ENCODE data around the gene SPINT3. TPM values are rescaled to one million over a fixed set of nuclear protein-coding genes. Genes with fewer than 3 reads are reported as not detected.

Gene SPINT3, protein sequence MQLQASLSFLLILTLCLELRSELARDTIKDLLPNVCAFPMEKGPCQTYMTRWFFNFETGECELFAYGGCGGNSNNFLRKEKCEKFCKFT
- not detected for polyA plus RNA-seq
- long read RNA-seq, donor 1 = 0 reads
- long read RNA-seq, donor 2 = 0 reads
- long read RNA-seq, donor 3 = 0 reads
- long read RNA-seq, donor 4 = 0 reads
- long read RNA-seq, donor 5 = 0 reads
- long read RNA-seq, donor 6 = 0 reads
- long read RNA-seq, donor 7 = 0 reads
- long read RNA-seq, donor 8 = 0 reads
- long read RNA-seq, donor 9 = 0 reads
- long read RNA-seq, donor 10 = 0 reads
- long read RNA-seq, donor 11 = 0 reads

DNA sequence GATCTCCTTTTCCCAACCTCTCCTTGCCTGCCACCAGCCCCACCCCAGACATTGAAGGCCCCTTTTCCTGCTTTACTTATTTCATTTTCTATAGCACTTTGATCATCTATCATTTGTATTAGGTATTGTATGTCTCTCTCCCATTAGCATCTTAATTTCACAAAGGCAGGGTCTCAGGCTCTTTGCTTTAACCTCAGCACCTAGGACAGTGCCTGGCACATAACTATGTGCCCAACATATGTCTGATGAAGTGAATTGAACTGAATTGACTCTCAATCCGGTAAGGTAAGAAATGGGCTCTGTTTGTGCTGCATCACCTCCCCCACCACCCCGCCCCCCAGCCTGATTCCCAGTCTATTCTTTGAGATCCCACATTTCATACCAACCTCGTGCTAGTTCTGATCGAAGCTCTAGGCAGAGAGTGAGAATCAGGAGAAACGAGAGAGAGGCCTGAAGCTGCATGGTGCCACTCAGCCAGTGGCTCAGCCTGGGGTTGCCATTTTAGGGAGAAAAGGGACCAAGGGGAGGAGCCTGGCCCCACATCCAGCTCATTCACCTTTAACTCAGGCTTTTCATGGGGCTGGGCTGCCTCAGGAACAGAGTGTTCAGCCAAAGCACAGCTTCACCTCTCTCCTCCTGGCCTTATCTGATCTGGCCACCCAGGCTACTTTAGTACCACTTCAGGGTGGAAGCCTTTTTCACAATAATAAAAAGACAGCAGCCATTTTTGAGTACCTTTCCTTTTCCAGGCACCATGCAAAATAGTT lies at the start of gene SPINT3:
Gene SPINT3, minus strand, starts transcription at position 476 of the 767 bp plus-strand sequence. Its CDS starts 14 bp downstream, at position 462.
- no peak within 1 kb of the TSS for H3K27ac ChIP-seq (ENCODE audit: low read length)
- WGBS (ENCODE audit: insufficient coverage, low lambda C conversion rate) = no CpG with 5 or more reads among the region's 5 CpGs
- peaks cover 11% of the 10 kb centered on the region for H3K27me3 ChIP-seq (ENCODE audit: control insufficient read depth, insufficient read depth, low read length)
- H3K4me3 ChIP-seq (ENCODE audit: low read length) = no peak within 1 kb of the TSS
- H3K9me3 ChIP-seq (ENCODE audit: control insufficient read depth, low read depth, low read length) = no peaks in the 10 kb centered on the region
- H3K4me1 ChIP-seq (ENCODE audit: control insufficient read depth, insufficient read depth, low read length) = no peaks in the 10 kb centered on the region
- H3K36me3 ChIP-seq (ENCODE audit: control insufficient read depth, insufficient read depth, low read length) = no peaks in the 10 kb centered on the region
- DNase-seq = no peak

DNA sequence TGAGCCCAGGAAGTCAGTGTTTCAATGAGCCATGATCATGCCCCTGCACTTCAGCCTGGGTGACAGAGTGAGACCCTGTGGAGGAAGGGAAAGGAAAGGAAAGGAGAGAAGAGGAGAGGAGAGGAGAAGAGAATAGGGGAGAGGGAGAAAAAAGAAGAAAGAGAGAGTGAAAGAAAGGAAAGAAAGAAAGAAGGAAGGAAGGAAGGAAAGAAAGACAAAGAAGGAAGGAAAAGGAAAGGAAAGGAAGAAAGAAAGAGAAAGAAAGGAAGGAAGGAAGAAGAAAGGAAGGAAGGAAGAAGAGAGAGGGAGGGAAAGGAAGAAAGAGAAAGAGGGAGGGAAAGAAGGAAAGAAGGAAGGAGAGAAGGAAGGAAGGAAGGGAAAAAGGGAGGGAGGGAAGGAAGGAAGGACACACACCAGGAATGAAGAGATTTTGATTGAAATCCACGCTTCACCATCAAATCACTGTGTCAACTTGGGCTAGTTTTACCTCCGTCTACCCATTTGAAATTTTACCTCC lies 49.4 kb upstream of the SPINT3 start:
- Histone ChIP-seq H3K27me3 (ENCODE audit: control insufficient read depth, insufficient read depth, low read length) (no peaks in the 10 kb centered on the region), H3K36me3 (ENCODE audit: control insufficient read depth, insufficient read depth, low read length) (no peaks in the 10 kb centered on the region), H3K4me3 (ENCODE audit: low read length) (no peak overlapping the region), H3K9me3 (ENCODE audit: control insufficient read depth, low read depth, low read length) (no peaks in the 10 kb centered on the region), H3K4me1 (ENCODE audit: control insufficient read depth, insufficient read depth, low read length) (no peaks in the 10 kb centered on the region), H3K27ac (ENCODE audit: low read length) (no peak overlapping the region)
- WGBS (ENCODE audit: insufficient coverage, low lambda C conversion rate) = 83% methylated on average over 1 of the region's 2 CpGs
- no peak for DNase-seq

DNA sequence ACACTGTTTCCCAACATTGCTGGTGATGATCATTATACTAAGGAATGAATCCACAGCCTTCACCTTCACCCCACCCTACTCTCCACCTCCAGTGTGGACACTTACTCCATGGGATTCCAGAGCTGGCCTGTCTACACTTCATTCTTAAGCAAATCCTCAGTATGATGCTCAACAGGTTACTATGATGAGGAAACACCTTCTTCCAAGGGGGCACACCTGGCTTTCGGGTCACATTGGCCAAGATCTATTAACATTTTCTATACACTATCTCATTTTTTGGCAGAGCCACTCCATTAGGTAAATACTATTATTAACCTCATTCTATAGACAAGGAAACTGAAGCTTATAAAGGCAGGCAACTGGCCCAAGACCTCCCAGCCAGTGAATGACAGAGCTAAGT lies 39.8 kb upstream of the SPINT3 start:
- no peaks in the 10 kb centered on the region for H3K36me3 ChIP-seq (ENCODE audit: control insufficient read depth, insufficient read depth, low read length)
- no peaks in the 10 kb centered on the region for H3K4me1 ChIP-seq (ENCODE audit: control insufficient read depth, insufficient read depth, low read length)
- H3K27ac ChIP-seq (ENCODE audit: low read length) = no peak overlapping the region
- no peaks in the 10 kb centered on the region for H3K9me3 ChIP-seq (ENCODE audit: control insufficient read depth, low read depth, low read length)
- DNase-seq = no peak
- H3K27me3 ChIP-seq (ENCODE audit: control insufficient read depth, insufficient read depth, low read length) = no peaks in the 10 kb centered on the region
- WGBS (ENCODE audit: insufficient coverage, low lambda C conversion rate) = no CpG with 5 or more reads among the region's 1 CpG
- H3K4me3 ChIP-seq (ENCODE audit: low read length) = no peak overlapping the region

DNA sequence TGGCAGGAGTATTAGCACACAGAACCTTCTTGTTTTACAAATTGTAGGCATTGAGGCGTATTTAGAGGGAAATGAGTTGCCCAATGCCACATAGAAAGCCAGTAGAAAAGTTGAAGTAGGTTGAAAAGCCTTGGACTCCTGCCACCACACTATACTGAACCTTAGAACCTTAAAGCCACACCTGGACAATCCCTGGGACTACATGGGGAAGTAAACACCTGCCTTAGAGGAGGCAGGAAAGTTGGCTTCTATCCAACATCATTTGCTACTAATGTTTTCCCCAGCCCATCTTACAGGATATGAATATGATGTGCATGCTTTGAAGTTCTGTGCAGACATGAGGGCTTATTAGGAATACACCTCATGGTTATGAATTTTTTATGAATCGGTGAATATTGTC lies 37.0 kb upstream of the SPINT3 start:
- Histone ChIP-seq H3K36me3 (ENCODE audit: control insufficient read depth, insufficient read depth, low read length) (no peaks in the 10 kb centered on the region), H3K9me3 (ENCODE audit: control insufficient read depth, low read depth, low read length) (no peaks in the 10 kb centered on the region), H3K4me3 (ENCODE audit: low read length) (no peak overlapping the region), H3K4me1 (ENCODE audit: control insufficient read depth, insufficient read depth, low read length) (no peaks in the 10 kb centered on the region), H3K27ac (ENCODE audit: low read length) (no peak overlapping the region), H3K27me3 (ENCODE audit: control insufficient read depth, insufficient read depth, low read length) (peaks cover 5% of the 10 kb centered on the region)
- DNase-seq = no peak
- WGBS (ENCODE audit: insufficient coverage, low lambda C conversion rate) = no CpG with 5 or more reads among the region's 2 CpGs

DNA sequence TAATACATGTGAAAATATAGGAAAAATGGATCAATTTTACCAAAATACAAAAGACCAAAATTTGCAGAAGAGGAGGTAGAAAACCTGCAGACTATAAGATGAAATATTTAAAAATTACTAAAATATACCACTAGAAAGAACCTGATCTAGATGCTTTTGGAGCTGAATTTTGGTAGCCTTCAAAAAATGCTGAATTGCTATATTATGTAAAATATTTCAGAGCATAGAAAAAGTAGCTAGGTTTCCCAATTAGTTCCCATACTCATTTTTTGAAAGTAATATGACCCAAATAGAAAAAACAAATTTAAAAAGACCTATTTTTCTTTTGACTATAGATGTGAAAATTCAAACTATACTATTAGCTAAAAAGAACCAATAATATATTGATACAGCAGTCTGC lies 35.3 kb upstream of the SPINT3 start:
- no peak for DNase-seq
- no peak overlapping the region for H3K27ac ChIP-seq (ENCODE audit: low read length)
- no peak overlapping the region for H3K4me3 ChIP-seq (ENCODE audit: low read length)
- H3K36me3 ChIP-seq (ENCODE audit: control insufficient read depth, insufficient read depth, low read length) = no peaks in the 10 kb centered on the region
- H3K9me3 ChIP-seq (ENCODE audit: control insufficient read depth, low read depth, low read length) = no peaks in the 10 kb centered on the region
- H3K27me3 ChIP-seq (ENCODE audit: control insufficient read depth, insufficient read depth, low read length) = peaks cover 9% of the 10 kb centered on the region
- no peaks in the 10 kb centered on the region for H3K4me1 ChIP-seq (ENCODE audit: control insufficient read depth, insufficient read depth, low read length)

DNA sequence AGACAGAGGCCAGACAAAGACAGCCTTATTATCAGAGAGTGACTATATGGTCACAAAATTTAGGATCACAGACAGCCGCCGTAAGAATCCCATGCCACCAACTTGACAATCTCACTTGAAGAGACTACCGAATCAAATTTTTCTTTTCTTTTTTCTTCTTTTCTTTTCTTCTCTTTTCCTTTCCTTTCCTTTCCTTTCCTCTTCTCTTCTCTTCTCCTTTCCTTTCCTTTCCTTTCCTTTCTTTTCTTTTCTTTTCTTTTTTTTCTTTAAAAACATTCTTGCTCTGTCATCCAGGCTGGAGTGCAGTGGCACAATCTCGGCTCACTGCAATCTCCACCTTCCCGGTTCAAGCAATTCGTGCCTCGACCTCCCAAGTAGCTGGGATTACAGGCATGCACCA lies 33.0 kb upstream of the SPINT3 start:
- peaks cover 12% of the 10 kb centered on the region for H3K27me3 ChIP-seq (ENCODE audit: control insufficient read depth, insufficient read depth, low read length)
- H3K4me3 ChIP-seq (ENCODE audit: low read length) = no peak overlapping the region
- no peak overlapping the region for H3K27ac ChIP-seq (ENCODE audit: low read length)
- no peaks in the 10 kb centered on the region for H3K9me3 ChIP-seq (ENCODE audit: control insufficient read depth, low read depth, low read length)
- no peaks in the 10 kb centered on the region for H3K4me1 ChIP-seq (ENCODE audit: control insufficient read depth, insufficient read depth, low read length)
- no peaks in the 10 kb centered on the region for H3K36me3 ChIP-seq (ENCODE audit: control insufficient read depth, insufficient read depth, low read length)
- WGBS (ENCODE audit: insufficient coverage, low lambda C conversion rate) = 90% methylated on average over 3 of the region's 7 CpGs
- DNase-seq = no peak

DNA sequence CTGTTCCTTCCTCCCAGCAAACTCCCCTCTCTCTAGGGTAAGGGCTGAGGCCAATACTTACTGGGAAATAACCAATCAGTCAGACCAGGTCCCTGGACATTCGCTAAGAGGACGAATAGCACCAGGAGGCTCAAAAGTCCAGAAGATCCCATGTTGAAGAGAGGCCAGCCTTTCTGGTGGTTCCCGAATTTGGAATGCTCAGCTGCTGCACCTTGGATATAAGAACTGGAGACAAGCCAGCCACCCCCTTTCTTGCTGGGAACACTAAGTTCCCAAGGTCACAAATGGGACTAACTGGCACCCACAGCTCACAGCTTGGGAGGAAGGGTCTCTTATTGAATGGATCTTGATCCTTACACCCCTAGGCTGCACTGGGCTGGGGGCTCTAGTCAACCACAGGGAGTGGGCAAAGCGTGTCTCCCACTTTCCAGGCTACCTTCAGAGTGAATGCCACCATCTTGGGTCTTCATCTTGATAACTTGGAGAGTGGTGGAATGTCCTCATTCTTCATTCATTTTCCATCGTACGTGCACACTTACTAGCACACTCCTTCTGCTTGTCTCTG lies 31.9 kb upstream of the SPINT3 start, which contains the start of gene EPPIN:
Gene EPPIN, minus strand, starts transcription at position 196 of the 565 bp plus-strand sequence. Its CDS starts 44 bp downstream, at position 152.
- no peaks in the 10 kb centered on the region for H3K36me3 ChIP-seq (ENCODE audit: control insufficient read depth, insufficient read depth, low read length)
- H3K27me3 ChIP-seq (ENCODE audit: control insufficient read depth, insufficient read depth, low read length) = peaks cover 13% of the 10 kb centered on the region
- H3K4me3 ChIP-seq (ENCODE audit: low read length) = no peak within 1 kb of the TSS
- no CpG with 5 or more reads among the region's 6 CpGs for WGBS (ENCODE audit: insufficient coverage, low lambda C conversion rate)
- H3K4me1 ChIP-seq (ENCODE audit: control insufficient read depth, insufficient read depth, low read length) = no peaks in the 10 kb centered on the region
- DNase-seq = no peak
- H3K9me3 ChIP-seq (ENCODE audit: control insufficient read depth, low read depth, low read length) = no peaks in the 10 kb centered on the region
- H3K27ac ChIP-seq (ENCODE audit: low read length) = no peak within 1 kb of the TSS

DNA sequence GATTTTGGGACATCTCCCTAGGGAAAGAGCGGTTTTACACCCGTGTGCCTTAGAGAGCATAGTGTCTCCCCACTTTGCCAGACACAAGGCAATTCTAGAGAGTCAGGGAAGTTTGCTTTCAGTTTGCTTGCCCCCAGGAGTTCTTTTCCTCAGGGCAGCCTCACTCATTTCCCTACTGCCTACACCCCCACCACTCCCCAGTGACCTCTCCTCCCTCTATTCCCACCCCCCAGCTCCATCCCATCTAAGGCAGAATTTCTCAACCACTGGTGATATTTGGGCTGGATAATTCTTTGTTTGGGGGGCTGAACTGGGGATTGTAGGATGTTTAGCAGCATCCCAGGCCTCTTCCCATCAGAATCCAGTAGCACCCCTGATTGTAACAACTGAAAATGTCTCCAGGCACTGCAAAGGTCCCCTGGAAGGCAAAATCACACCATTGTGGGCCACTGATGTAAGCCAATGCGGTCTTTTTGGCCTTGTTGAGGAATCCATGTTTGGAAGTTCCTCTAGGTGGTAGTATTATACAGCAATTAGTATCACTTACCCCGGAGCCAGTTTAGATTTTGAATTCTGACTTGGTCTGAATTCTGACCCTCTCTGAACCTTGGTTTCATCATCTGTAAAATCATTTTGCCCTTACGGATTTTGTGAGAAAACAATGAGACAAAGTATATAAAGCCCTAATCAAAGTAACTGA lies 30.5 kb upstream of the SPINT3 start:
- Histone ChIP-seq H3K36me3 (ENCODE audit: control insufficient read depth, insufficient read depth, low read length) (no peaks in the 10 kb centered on the region), H3K4me1 (ENCODE audit: control insufficient read depth, insufficient read depth, low read length) (no peaks in the 10 kb centered on the region), H3K4me3 (ENCODE audit: low read length) (no peak overlapping the region), H3K27ac (ENCODE audit: low read length) (no peak overlapping the region), H3K9me3 (ENCODE audit: control insufficient read depth, low read depth, low read length) (no peaks in the 10 kb centered on the region), H3K27me3 (ENCODE audit: control insufficient read depth, insufficient read depth, low read length) (peaks cover 13% of the 10 kb centered on the region)
- WGBS (ENCODE audit: insufficient coverage, low lambda C conversion rate) = 17% methylated on average over 1 of the region's 5 CpGs
- no peak for DNase-seq

DNA sequence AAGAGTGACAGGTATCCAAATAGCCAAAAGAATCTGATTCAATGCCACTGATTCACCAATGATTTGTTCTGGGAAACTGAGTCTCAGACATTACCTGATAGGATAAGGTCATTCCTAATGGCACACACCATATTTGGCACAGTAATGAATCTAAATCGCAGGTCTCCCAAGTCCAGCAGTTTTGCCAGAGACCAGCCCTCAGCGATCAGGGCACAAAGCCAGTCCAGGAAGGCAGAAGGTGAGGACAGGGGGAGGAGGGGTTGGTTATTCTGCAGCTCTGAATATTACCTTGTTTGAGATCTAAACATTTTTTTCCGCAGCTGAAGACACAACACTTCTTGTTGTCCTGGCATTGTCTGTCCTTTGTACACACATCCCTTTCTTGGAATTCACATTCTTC lies 29.9 kb upstream of the SPINT3 start:
- no CpG with 5 or more reads among the region's 3 CpGs for WGBS (ENCODE audit: insufficient coverage, low lambda C conversion rate)
- no peaks in the 10 kb centered on the region for H3K36me3 ChIP-seq (ENCODE audit: control insufficient read depth, insufficient read depth, low read length)
- no peaks in the 10 kb centered on the region for H3K4me1 ChIP-seq (ENCODE audit: control insufficient read depth, insufficient read depth, low read length)
- H3K4me3 ChIP-seq (ENCODE audit: low read length) = no peak overlapping the region
- H3K27me3 ChIP-seq (ENCODE audit: control insufficient read depth, insufficient read depth, low read length) = peaks cover 13% of the 10 kb centered on the region
- H3K27ac ChIP-seq (ENCODE audit: low read length) = no peak overlapping the region
- no peaks in the 10 kb centered on the region for H3K9me3 ChIP-seq (ENCODE audit: control insufficient read depth, low read depth, low read length)
- DNase-seq = no peak

DNA sequence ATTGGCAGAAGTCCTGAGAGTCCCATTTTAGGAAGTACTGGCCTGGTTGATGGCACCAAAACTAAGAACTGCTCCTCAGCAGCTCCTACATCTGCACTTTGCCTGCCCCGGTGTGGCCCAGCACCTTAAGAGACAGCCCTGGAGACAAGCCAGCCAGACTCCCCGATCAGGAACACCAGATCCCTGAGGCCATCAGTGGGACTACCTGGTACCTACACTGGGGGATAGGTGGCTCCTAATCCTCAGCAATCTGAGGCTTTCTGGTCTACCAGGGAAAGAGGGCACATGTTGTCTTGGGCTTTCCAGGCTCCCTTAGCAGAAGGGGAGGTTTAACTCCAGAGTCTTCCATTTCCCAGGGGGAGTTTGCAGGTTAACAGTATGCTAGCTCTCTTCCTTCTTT lies 24.0 kb upstream of the SPINT3 start, which contains the start of gene WFDC6:
Gene WFDC6, minus strand, starts transcription at position 101 of the 400 bp plus-strand sequence. Its CDS starts 75 bp downstream, at position 26.
- H3K27me3 ChIP-seq (ENCODE audit: control insufficient read depth, insufficient read depth, low read length) = peaks cover 14% of the 10 kb centered on the region

More for the DNA sequence above, 24.0 kb upstream of the SPINT3 start, which contains the start of gene WFDC6:
- Histone ChIP-seq H3K4me1 (ENCODE audit: control insufficient read depth, insufficient read depth, low read length) (no peaks in the 10 kb centered on the region), H3K4me3 (ENCODE audit: low read length) (no peak within 1 kb of the TSS), H3K36me3 (ENCODE audit: control insufficient read depth, insufficient read depth, low read length) (no peaks in the 10 kb centered on the region), H3K27ac (ENCODE audit: low read length) (no peak within 1 kb of the TSS), H3K9me3 (ENCODE audit: control insufficient read depth, low read depth, low read length) (no peaks in the 10 kb centered on the region)
- no CpG with 5 or more reads among the region's 2 CpGs for WGBS (ENCODE audit: insufficient coverage, low lambda C conversion rate)
- no peak for DNase-seq

All from large intestine (tissue), 12 donors.